Thymus (tissue), 11 donors: ENCODE data around the gene ANKRD55. TPM values are rescaled to one million over a fixed set of nuclear protein-coding genes. Genes with fewer than 3 reads are reported as not detected.
"Not testable (repeated sequence)": the region's sequence is repeated elsewhere in the genome, so short reads cannot be mapped to it uniquely, and the experiment has no call there.

ENCODE experiments used
- DNase-seq, 9 donors: peaks; one replicate each; pipeline ENCODE4 v3.0.0-alpha.2; 2013; ENCODE audit warnings: low spot score in 9 of 9, low read depth in 6 of 9, missing footprints in 1 of 9
- H3K27ac ChIP-seq, 2 donors: one replicate each; pipeline ENCODE4 v1.5.1; 2013; ENCODE audit warnings: control low read depth in 1 of 2, low read depth in 1 of 2, low read length in 1 of 2, mild to moderate bottlenecking in 1 of 2, moderate library complexity in 1 of 2
- H3K27me3 ChIP-seq, 2 donors: one replicate each; pipeline ENCODE4 v1.5.1; 2013; ENCODE audit warnings: low read length in 1 of 2; ENCODE audit not compliant: control insufficient read depth in 2 of 2, insufficient read depth in 1 of 2
- H3K36me3 ChIP-seq, 2 donors: one replicate each; pipeline ENCODE4 v1.5.1; 2013; ENCODE audit warnings: low read length in 1 of 2, mild to moderate bottlenecking in 1 of 2, moderate library complexity in 1 of 2; ENCODE audit not compliant: control insufficient read depth in 2 of 2, insufficient read depth in 2 of 2
- H3K4me1 ChIP-seq, 2 donors: one replicate each; pipeline ENCODE4 v1.5.1; 2013; ENCODE audit warnings: low read length in 2 of 2; ENCODE audit not compliant: control insufficient read depth in 2 of 2, insufficient read depth in 2 of 2
- H3K4me3 ChIP-seq, 2 donors: one replicate each; pipeline ENCODE4 v1.5.1; 2013; ENCODE audit warnings: low read length in 2 of 2, control low read depth in 1 of 2, mild to moderate bottlenecking in 1 of 2
- H3K9me3 ChIP-seq, 2 donors: one replicate each; pipeline ENCODE4 v1.5.1; 2013; ENCODE audit warnings: low read length in 1 of 2, mild to moderate bottlenecking in 1 of 2; ENCODE audit not compliant: control insufficient read depth in 2 of 2, insufficient read depth in 1 of 2
- WGBS: extraction: QIAGEN DNeasy Blood & Tissue Kit; methylation state at CpG from one replicate; pipeline ENCODE4 v1.1.7; 2013; 5-methylcytosine and 5-hydroxymethylcytosine counted together
- polyA plus RNA-seq: library from polyadenylated mRNA; stranded (reverse); fragments of 200-250 nt; gene quantifications from one replicate; pipeline ENCODE4 v1.2.3, GENCODE V29; 2013
- total RNA-seq: library from RNA; stranded (reverse); fragments of 120-200 nt; gene quantifications from one replicate; pipeline ENCODE4 v1.2.4, GENCODE V29; 2013
- donor health status: healthy.

Gene ANKRD55
- total and polyA plus RNA-seq, 2 donors: 3.5 to 6.7 TPM

DNA sequence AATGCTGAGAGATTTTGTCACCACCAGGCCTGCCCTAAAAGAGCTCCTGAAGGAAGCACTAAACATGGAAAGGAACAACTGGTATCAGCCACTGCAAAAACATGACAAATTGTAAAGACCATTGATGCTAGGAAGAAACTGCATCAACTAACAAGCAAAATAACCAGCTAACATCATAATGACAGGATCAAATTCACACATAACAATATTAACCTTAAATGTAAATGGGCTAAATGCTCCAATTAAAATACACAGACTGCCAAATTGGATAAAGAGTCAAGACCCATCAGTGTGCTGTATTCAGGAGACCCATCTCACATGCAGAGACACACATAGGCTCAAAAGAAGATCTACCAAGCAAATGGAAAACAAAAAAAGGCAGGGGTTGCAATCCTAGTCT is 9.8 kb downstream of the ANKRD55 start:
- not testable (repeated sequence) for H3K4me3 ChIP-seq, DNase-seq, H3K27ac ChIP-seq, H3K27me3 ChIP-seq, H3K36me3 ChIP-seq, H3K4me1 ChIP-seq
- peaks cover 0 to 17% of the 10 kb centered on the region in 2 donors for H3K9me3 ChIP-seq

DNA sequence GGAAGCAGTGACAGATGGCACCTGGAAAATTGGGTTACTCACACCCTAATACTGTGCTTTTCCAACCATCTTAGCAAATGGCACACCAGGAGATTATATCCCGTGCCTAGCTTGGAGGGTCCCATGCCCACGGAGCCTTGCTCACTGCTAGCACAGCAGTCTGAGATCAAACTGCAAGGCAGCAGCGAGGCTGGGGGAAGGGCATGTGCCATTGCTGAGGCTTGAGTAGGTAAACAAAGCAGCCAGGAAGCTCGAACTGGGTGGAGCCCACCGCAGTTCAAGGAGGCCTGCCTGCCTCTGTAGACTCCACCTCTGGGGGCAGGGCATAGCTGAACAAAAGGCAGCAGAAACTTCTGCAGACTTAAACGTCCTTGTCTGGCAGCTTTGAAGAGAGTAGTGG is 11.5 kb downstream of the ANKRD55 start:
- H3K9me3 ChIP-seq: peaks cover 0 to 17% of the 10 kb centered on the region in 2 donors
- 93% methylated on average over 6 of the region's 6 CpGs for WGBS
- not testable (repeated sequence) for H3K4me1 ChIP-seq

DNA sequence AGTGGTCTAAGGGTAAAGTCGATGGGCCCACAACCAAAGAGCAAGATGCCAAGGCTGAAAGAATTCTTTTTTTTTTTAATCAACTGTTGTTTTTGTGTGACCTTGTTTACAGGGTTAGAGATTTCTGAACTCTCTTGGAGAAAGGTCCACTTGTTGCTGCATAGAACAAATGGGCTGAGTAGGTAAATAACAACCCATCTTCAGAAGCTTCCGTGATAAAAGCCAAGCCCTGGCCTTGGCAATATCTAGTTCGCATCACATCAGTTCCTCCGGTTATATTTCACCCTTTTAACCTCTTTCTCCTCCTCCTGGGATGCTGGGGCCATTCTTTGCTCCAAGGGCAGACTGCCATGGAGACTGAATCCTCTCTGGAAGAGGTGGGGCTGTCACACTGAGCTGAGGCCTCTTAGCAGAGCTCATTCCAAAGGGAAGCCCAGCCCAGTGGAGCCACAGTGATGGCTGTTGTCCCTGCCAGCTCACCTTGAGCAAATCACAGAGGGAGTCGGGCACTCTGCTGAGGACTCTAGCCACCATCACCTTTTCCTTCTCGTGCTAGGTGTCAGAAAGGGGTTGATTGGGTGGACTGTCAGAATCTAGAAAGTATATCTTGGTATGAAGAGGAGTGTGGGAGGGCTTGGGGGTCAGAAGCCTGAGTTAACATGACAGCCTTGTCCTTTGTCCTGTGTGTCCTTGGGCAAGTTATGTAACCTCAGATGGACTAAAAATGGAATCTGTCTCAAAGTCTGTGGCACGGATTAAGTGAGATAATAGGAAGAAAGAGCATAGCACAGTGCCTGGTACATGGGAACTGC is 17.9 kb downstream of the ANKRD55 start:
- Histone ChIP-seq H3K27me3 (no peaks in the 10 kb centered on the region), H3K9me3 (peaks cover 0 to 5% of the 10 kb centered on the region in 2 donors), H3K36me3 (no peaks in the 10 kb centered on the region), H3K27ac (no peak overlapping the region), H3K4me1 (no peaks in the 10 kb centered on the region), H3K4me3 (no peak overlapping the region)
- WGBS: 95% methylated on average over 7 of the region's 7 CpGs
- no peak for DNase-seq

More for the DNA sequence above, 11.5 kb downstream of the ANKRD55 start:
- H3K27me3 ChIP-seq, DNase-seq, H3K27ac ChIP-seq, H3K36me3 ChIP-seq, H3K4me3 ChIP-seq: not testable (repeated sequence)

DNA sequence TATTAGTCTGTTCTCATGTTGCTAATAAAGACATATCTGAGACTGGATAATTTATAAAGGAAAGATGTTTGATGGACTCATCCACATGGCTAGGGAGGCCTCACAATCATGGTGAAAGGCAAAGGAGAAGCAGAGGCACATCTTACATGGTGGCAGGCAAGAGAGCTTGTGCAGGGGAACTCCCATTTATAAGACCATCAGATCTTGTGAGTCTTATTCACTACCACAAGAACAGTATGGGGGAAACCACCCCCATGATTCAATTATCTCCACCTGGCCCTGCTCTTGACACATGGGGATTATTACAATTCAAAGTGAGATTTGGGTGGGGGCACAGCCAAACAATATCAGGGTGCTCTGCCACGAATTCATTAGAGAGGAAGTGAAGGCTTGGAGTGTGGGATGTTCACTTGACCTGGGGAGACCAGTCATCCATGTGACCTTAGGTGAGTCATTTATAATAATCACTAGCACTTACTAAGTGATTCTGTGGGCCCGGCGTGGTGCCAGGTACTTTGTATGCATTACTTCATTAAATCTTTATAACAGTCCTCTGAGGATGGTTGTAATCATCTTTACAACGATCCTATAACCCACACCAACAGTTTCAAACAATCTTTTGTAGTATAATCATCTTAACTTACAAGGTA is 19.1 kb downstream of the ANKRD55 start:
- not testable (repeated sequence) for H3K9me3 ChIP-seq, H3K4me1 ChIP-seq, H3K27me3 ChIP-seq, H3K36me3 ChIP-seq, H3K4me3 ChIP-seq, H3K27ac ChIP-seq, DNase-seq
- WGBS: 95% methylated on average over 4 of the region's 4 CpGs

DNA sequence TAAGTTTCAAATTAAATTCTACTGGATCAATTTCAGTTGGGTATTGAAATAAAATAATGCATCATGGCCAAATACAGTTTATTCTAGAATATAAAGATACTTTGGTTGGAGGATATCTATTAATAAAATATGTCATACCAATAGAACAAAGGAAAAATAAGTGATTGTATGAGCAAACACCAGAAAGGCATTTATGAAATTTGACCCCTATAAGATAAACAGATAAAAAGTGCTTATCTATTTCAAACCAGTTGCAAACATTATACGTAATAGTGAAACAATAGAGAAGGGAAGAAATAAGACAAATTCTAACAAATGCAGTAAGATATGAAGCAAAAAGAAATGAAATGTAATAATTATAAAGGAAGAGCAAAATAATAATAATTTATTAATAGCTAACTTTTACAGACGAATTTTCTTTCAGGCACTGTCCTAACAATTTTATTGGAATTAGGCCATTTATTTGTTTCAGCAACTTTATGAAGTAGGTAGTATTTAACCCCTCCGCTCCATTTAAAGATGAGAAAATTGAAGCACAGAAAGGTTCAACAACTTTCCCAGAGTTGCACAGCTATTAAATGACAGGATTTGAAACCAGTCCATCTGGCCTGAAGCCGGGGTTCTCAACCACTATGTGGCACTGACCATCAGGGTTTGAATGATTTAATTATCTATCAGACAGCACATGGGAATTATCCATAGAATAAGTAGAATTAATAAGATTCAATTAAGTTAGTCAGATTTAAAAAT is 20.8 kb downstream of the ANKRD55 start:
- Histone ChIP-seq H3K36me3 (no peaks in the 10 kb centered on the region), H3K27ac (no peak overlapping the region), H3K9me3 (no peaks in the 10 kb centered on the region), H3K27me3 (no peaks in the 10 kb centered on the region), H3K4me1 (no peaks in the 10 kb centered on the region), H3K4me3 (no peak overlapping the region)
- WGBS: 84% methylated on average over 4 of the region's 4 CpGs
- no peak for DNase-seq

DNA sequence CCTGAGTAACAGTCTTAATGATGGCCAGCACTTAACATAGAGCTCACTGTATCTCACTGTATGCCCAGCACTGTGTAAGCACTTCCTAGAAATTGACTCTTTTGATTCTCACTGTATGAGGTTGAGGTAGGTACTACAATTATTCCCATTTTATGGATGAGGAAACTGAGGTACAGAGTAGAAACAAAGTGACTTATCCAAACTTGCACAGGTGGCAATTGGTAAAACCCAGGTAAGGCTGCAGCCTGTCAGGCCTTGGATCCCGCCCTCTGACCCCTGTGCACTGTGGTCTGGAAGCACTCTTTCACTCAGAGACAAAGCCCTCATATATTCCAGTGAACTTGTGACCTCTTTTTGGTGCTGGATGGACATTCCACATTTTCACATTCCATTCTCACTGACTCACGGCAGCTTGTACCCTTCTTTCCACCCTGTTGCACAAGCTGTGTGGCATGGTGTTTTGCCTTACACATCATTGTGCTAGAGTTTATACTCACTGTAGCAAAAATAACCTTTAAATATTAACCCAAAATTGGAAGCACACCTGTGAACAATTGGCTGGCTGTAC is 21.7 kb downstream of the ANKRD55 start:
- Histone ChIP-seq H3K4me3 (no peak overlapping the region), H3K27ac (no peak overlapping the region), H3K27me3 (no peaks in the 10 kb centered on the region), H3K9me3 (no peaks in the 10 kb centered on the region), H3K36me3 (no peaks in the 10 kb centered on the region), H3K4me1 (no peaks in the 10 kb centered on the region)
- no peak for DNase-seq
- WGBS: 95% methylated on average over 2 of the region's 2 CpGs

DNA sequence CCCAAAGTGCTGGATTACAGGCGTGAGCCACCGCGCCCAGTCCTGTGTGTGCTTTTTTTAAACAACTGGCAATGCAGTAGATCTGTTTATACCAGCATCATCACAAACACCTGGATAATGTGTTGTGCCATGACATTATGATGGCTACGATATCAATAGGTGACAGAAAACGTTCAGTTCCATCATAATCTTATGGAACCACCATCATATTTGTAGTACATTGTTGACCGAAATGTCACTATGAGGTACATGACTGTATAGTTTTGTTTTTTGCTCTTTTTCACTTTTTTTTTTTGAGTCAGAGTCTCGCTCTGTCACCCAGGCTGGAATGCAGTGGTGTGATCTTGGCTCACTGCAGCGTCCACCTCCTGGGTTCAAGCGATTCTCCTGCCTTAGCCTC is 24.4 kb downstream of the ANKRD55 start:
- Histone ChIP-seq H3K4me1 (no peaks in the 10 kb centered on the region), H3K27ac (no peak overlapping the region), H3K4me3 (no peak overlapping the region), H3K36me3 (no peaks in the 10 kb centered on the region), H3K9me3 (peaks cover 0 to 4% of the 10 kb centered on the region in 2 donors), H3K27me3 (no peaks in the 10 kb centered on the region)
- DNase-seq: no peak
- 97% methylated on average over 9 of the region's 9 CpGs for WGBS

DNA sequence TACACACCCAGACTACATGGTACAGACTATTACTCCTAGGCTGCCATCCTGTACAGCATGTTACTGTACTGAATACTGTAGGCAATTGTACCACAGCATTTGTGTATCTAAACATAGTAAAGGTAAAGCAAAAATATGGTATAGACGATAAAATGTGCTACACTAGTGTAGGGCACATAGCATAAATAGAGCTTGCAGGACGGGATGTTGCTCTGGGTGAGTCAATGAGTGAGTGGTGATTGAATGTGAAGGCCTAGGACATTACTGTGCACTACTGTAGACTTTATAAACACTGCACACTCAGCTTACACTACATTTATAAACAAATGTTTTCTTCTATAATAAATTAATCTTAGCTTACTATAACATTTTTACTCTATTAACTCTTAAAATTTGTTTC is 25.6 kb downstream of the ANKRD55 start:
- DNase-seq: no peak
- Histone ChIP-seq H3K4me1 (no peaks in the 10 kb centered on the region), H3K4me3 (no peak overlapping the region), H3K27me3 (no peaks in the 10 kb centered on the region), H3K36me3 (no peaks in the 10 kb centered on the region), H3K27ac (no peak overlapping the region), H3K9me3 (peaks cover 0 to 4% of the 10 kb centered on the region in 2 donors)
- WGBS: 98% methylated on average over 2 of the region's 2 CpGs
